NCI-H446 (cell line): ENCODE data around the gene OTUD5.
"Not testable (repeated sequence)": the region's sequence is repeated elsewhere in the genome, so short reads cannot be mapped to it uniquely, and the experiment has no call there.

Source experiments
- DNase-seq, 2 experiments: peaks; one replicate each; lab custom pipeline; 2025; lab: John Stamatoyannopoulos, UW

The OTUD5 gene

DNA sequence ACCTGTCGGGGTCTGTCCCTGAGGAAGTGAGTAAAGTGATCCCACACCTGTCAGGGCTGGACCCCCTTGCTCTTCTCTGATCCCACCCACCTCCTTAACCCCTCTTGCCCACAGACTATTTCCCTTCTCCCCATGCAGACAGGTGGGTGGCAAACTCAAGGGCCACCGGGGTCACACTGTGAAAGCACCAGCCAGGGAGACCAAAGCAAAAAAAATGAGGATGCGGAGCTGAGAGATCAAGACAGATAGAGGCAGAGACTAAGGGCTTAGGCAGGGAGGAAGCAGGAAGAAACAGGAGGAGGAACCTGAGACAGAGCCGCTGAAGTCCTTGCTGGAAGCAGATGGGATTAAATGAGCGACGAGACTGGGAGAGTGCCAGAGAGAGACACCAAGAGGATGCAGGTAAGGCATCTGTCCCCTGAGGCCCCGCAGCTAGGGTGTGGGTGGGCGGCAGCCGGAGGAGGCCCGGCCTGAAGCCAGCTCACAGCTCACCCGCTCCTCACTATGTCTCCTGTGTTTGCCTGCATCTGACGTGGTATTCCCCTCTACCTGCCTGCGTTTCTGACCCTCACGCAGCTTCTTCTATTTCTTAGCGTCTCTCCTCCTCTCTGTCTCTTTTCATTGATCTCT is 67.0 kb downstream of the OTUD5 start:
- no peak for DNase-seq

DNA sequence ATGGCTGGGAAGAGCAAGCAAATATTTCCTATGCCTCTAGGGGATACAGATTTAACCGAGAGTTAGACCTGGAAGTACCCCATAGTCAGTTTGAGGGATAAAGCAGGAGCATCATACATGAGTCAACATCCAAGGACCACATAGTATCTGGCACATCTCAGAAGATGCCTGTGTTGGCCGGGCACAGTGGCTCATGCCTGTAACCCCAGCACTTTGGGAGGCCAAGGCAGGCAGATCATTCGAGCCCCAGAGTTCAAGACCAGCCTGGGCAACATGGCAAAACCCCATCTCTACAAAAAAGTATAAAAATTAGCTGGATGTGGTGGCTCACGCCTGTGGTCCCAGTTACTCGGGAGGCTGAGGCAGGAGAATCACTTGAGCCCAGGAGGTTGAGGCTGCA is 70.8 kb downstream of the OTUD5 start:
- DNase-seq = not testable (repeated sequence)

DNA sequence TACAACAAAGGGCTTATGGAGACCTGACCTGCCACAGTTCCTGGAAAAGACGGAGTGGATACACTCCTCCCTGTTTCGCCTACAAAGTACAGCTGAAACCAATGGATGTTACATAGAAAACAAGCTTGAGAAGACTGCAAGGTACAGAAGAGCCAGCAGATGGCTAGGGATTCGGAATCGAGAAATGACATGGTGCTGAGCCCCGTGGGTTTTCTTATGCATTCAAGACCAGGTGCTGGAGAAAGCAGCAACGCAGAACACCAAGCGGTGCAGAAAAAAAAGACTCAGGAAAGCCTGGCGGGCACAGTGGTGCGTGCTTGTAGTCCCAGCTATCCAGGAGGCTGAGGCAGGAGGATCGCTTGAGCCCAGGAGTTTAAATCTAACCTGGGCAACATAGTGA is 73.7 kb downstream of the OTUD5 start:
- no peak for DNase-seq

DNA sequence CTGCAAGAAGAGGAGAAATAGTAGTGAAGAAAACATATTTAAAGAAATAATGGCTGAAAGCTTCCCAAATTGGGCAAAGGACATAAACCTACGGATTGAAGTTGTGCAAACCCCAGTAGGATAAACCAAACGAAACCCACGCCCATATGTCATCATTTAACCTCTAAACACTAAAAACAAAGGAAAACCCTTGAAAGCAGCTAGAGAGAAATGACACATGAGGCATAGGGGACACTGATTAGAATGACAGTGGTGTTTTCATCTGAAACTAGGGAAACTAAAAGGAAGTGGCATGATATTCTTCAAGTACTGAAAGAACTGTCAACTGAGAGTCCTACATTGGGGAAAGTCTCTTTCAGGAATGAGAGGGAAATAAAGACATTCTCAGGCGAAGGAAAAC is 80.5 kb downstream of the OTUD5 start:
- DNase-seq = not testable (repeated sequence)
